ENCODE results near the gene IVD.

Gene IVD

GRCh38 chr15:40414816-40415215, 9.2 kb downstream of the IVD start:
- DNase-seq (ENCODE audit: low read depth, low spot score) = no peak

- no peak for DNase-seq (ENCODE audit: low read depth, low spot score)
Observed at GRCh38 chr15:40415226-40415625, 9.6 kb downstream of the IVD start.

GRCh38 chr15:40416056-40416455, 10.5 kb downstream of the IVD start:
- no peak for DNase-seq (ENCODE audit: low read depth, low spot score)

GRCh38 chr15:40418126-40418525, 12.5 kb downstream of the IVD start:
- no peak for DNase-seq (ENCODE audit: low read depth, low spot score)

GRCh38 chr15:40420071-40420713, 14.6 kb downstream of the IVD start:
- no peak for DNase-seq (ENCODE audit: low read depth, low spot score)

GRCh38 chr15:40420793-40421192, 15.2 kb downstream of the IVD start:
- no peak for DNase-seq (ENCODE audit: low read depth, low spot score)

GRCh38 chr15:40421246-40422157, 15.9 kb downstream of the IVD start:
- no peak for DNase-seq (ENCODE audit: low read depth, low spot score)

- no peak for DNase-seq (ENCODE audit: low read depth, low spot score)
Observed at GRCh38 chr15:40424483-40425115, 19.0 kb downstream of the IVD start.

- no peak for DNase-seq (ENCODE audit: low read depth, low spot score)
Observed at GRCh38 chr15:40425681-40426080, 20.1 kb downstream of the IVD start.

GRCh38 chr15:40427188-40427587, 21.6 kb downstream of the IVD start:
- no peak for DNase-seq (ENCODE audit: low read depth, low spot score)

GRCh38 chr15:40428185-40428584, 22.6 kb downstream of the IVD start:
- DNase-seq (ENCODE audit: low read depth, low spot score) = no peak

- no peak for DNase-seq (ENCODE audit: low read depth, low spot score)
Observed at GRCh38 chr15:40429068-40429710, 23.6 kb downstream of the IVD start.

- no peak for DNase-seq (ENCODE audit: low read depth, low spot score)
Observed at GRCh38 chr15:40430271-40430805, 24.7 kb downstream of the IVD start.

- DNase-seq (ENCODE audit: low read depth, low spot score) = no peak
Observed at GRCh38 chr15:40435023-40435709, 29.6 kb downstream of the IVD start.

- DNase-seq (ENCODE audit: low read depth, low spot score) = no peak
Observed at GRCh38 chr15:40435710-40436089, 30.1 kb downstream of the IVD start.

- no peak for DNase-seq (ENCODE audit: low read depth, low spot score)
Observed at GRCh38 chr15:40436116-40436891, 30.7 kb downstream of the IVD start.

- no peak for DNase-seq (ENCODE audit: low read depth, low spot score)
Observed at GRCh38 chr15:40436892-40437751, 31.5 kb downstream of the IVD start.

- DNase-seq (ENCODE audit: low read depth, low spot score) = no peak
Observed at GRCh38 chr15:40437752-40438687, 32.4 kb downstream of the IVD start.
